HepG2 (cell line): ENCODE data around the gene SMARCA4. TPM values are rescaled to one million over a fixed set of nuclear protein-coding genes. Genes with fewer than 3 reads are reported as not detected.

Experiments
- CCDC6 ChIP-seq: sonication (generic); formaldehyde crosslinking; IDR thresholded peaks from 2 replicates; pipeline ENCODE4 v1.8.1; 2022; ENCODE audit warnings: mild to moderate bottlenecking, missing genetic modification reagents, moderate library complexity
- JUNB ChIP-seq: sonication (generic); formaldehyde crosslinking; IDR thresholded peaks from 2 replicates; pipeline ENCODE4 v1.8.0; 2022; ENCODE audit warnings: missing genetic modification reagents, mild to moderate bottlenecking, borderline replicate concordance
- POLR2A ChIP-seq, 2 experiments: IDR thresholded peaks; 2 replicates each; pipeline ENCODE4 v1.6.1; 2011; ENCODE audit warnings: low read depth in 2 of 2, low read length in 2 of 2, mild to moderate bottlenecking in 1 of 2, moderate library complexity in 1 of 2; ENCODE audit not compliant: insufficient read depth in 1 of 2
- RBFOX2 ChIP-seq: fragments of 200-400 bp; formaldehyde crosslinking; IDR thresholded peaks from 2 replicates; pipeline ENCODE4 v1.6.1; 2017; ENCODE audit warnings: low read depth, mild to moderate bottlenecking, low read length
- TERF1 ChIP-seq: sonication (generic); formaldehyde crosslinking; IDR thresholded peaks from 2 replicates; pipeline ENCODE4 v1.8.0; 2022; ENCODE audit warnings: mild to moderate bottlenecking, missing genetic modification reagents, moderate library complexity
- ZMYM2 ChIP-seq: sonication (generic); formaldehyde crosslinking; IDR thresholded peaks from 2 replicates; pipeline ENCODE4 v1.8.0; 2022; ENCODE audit warnings: mild to moderate bottlenecking, missing genetic modification reagents
- ZNF326 ChIP-seq: sonication (generic); formaldehyde crosslinking; IDR thresholded peaks from 2 replicates; pipeline ENCODE4 v1.4.0; 2020; ENCODE audit warnings: missing genetic modification reagents, borderline replicate concordance
- ZNF343 ChIP-seq: sonication (generic); formaldehyde crosslinking; IDR thresholded peaks from 2 replicates; pipeline ENCODE4 v1.4.0; 2020; ENCODE audit warnings: mild to moderate bottlenecking, missing genetic modification reagents
- ZNF350 ChIP-seq: sonication (generic); formaldehyde crosslinking; IDR thresholded peaks from 2 replicates; pipeline ENCODE4 v1.4.0; 2020; ENCODE audit warnings: mild to moderate bottlenecking, low read depth, missing genetic modification reagents, borderline replicate concordance
- ZNF407 ChIP-seq: sonication (generic); formaldehyde crosslinking; IDR thresholded peaks from one replicate; pipeline ENCODE4 v1.5.1; 2020; ENCODE audit warnings: mild to moderate bottlenecking, missing genetic modification reagents; ENCODE audit errors: not compliant biosample characterization
- ZNF687 ChIP-seq: sonication (generic); formaldehyde crosslinking; IDR thresholded peaks from 2 replicates; pipeline ENCODE4 v1.5.1; 2020; ENCODE audit warnings: mild to moderate bottlenecking, missing genetic modification reagents, moderate library complexity
- polyA plus RNA-seq, 8 experiments: library from polyadenylated mRNA; depleted of rRNA in 3 of 8; stranded (reverse) in 7 of 8; unstranded in 1 of 8; fragments of >200 nt; fragmentation: Illumina TruSeq in 4 of 8; extraction: Trizol in 4 of 8; gene quantifications; 2 replicates each; pipeline versions ENCODE4 v1.2.1 to v1.2.3, GENCODE V29; 2011 to 2016; ENCODE audit warnings: low read depth in 4 of 8, missing spikeins in 1 of 8, mixed read lengths in 1 of 8; ENCODE audit not compliant: insufficient read depth in 1 of 8
- total RNA-seq, 5 experiments: library from RNA; depleted of rRNA; stranded (reverse); fragments of >200 nt; fragmentation: Illumina TruSeq; extraction: Trizol; gene quantifications; 2 replicates each; pipeline ENCODE4 v1.2.3, GENCODE V29; 2016; ENCODE audit warnings: low read depth in 1 of 5
- TF ChIP-seq, protein P1 (sequence below): sonication (generic); formaldehyde crosslinking; IDR thresholded peaks from 2 replicates; pipeline ENCODE4 v1.5.1; 2020; ENCODE audit warnings: missing genetic modification reagents, mild to moderate bottlenecking, borderline replicate concordance

The SMARCA4 gene
- total and polyA plus RNA-seq, 2 of the 13 experiments (the other 11 are each of a cell fraction or from before 2014, with no cell fraction given) = 25.4 to 45.9 TPM

- TF ChIP-seq ZNF687 (CRISPR knock-in tag) = peak; percentile 19; the same call in 1 of the 2 replicates
- TF ChIP-seq ZNF326 = no peak
- no peak for TF ChIP-seq ZMYM2 (CRISPR knock-in tag)
- TF ChIP-seq RBFOX2 = peak; percentile 61; the same call in 1 of the 2 replicates
- no peak for TF ChIP-seq ZNF350 (CRISPR knock-in tag)
- peak in 1 of 2 experiments; percentile 37; a peak in 2 of 4 replicates for TF ChIP-seq POLR2A (IDR thresholded peaks at IDR 0.05; ENCODE audit: insufficient read depth in 1 of 2, low read depth in 2 of 2, low read length in 2 of 2)
- no peak for TF ChIP-seq CCDC6 (CRISPR knock-in tag)
- TF ChIP-seq ZNF407 (CRISPR knock-in tag) = no peak
- no peak for TF ChIP-seq ZNF343 (CRISPR knock-in tag)
- TF ChIP-seq, protein P1, sequence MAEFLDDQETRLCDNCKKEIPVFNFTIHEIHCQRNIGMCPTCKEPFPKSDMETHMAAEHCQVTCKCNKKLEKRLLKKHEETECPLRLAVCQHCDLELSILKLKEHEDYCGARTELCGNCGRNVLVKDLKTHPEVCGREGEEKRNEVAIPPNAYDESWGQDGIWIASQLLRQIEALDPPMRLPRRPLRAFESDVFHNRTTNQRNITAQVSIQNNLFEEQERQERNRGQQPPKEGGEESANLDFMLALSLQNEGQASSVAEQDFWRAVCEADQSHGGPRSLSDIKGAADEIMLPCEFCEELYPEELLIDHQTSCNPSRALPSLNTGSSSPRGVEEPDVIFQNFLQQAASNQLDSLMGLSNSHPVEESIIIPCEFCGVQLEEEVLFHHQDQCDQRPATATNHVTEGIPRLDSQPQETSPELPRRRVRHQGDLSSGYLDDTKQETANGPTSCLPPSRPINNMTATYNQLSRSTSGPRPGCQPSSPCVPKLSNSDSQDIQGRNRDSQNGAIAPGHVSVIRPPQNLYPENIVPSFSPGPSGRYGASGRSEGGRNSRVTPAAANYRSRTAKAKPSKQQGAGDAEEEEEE = no peak
- TF ChIP-seq TERF1 (CRISPR knock-in tag) = no peak
- 0 out of 2 replicates have a peak, but pooled peaks have one; percentile 17 for TF ChIP-seq JUNB (CRISPR knock-in tag)
Measured at GRCh38 chr19:10923260-10924112, 37.3 kb upstream of the SMARCA4 start (continued).
